Activated naive CD4-positive, alpha-beta T cell treated with anti-CD3 and anti-CD28 coated beads, Interleukin-2, amount 50 U/mL, for 72 hours (primary cell): ENCODE data around the gene TAS1R3. TPM values are rescaled to one million over a fixed set of nuclear protein-coding genes. Genes with fewer than 3 reads are reported as not detected.

Experiments used
- ATAC-seq, 2 donors: fragments of 150-1000 bp; cut with Tn5 transposase; 2 replicates each; pipeline ENCODE4 v1.10.0; 2021; ENCODE audit warnings: mild to moderate bottlenecking in 2 of 2, moderate library complexity in 2 of 2
- DNase-seq, 2 donors: peaks; one replicate each; pipeline ENCODE4 v3.0.0; 2021 to 2022; ENCODE audit warnings: low spot score in 2 of 2
- H3K27ac Mint-ChIP-seq, 2 donors: one replicate each; pipeline ENCODE4 v1.8.0; 2022; ENCODE audit warnings: mild to moderate bottlenecking in 2 of 2, mixed read lengths in 2 of 2
- H3K36me3 Mint-ChIP-seq, 2 donors: one replicate each; pipeline ENCODE4 v1.8.0; 2022; ENCODE audit warnings: mixed read lengths in 2 of 2
- H3K9me3 Mint-ChIP-seq, 2 donors: one replicate each; pipeline ENCODE4 v1.8.0; 2022; ENCODE audit warnings: mixed read lengths in 2 of 2
- total RNA-seq, 2 donors: library from RNA; stranded (reverse); gene quantifications; one replicate each; pipeline ENCODE4 v1.2.3, GENCODE V29; 2022

The TAS1R3 gene
- total RNA-seq, 2 donors from 2014 or later, result 0.32 to 0.43 TPM

- peak overlapping the region; percentile 72 to 87 for H3K27ac Mint-ChIP-seq
Measured at GRCh38 chr1:1326075-1326605, 4.9 kb upstream of the TAS1R3 start.

GRCh38 chr1:1327291-1327690, 3.8 kb upstream of the TAS1R3 start:
- ATAC-seq (no peak), DNase-seq (no peak)
- Mint-ChIP-seq H3K9me3 (peaks cover 5 to 6% of the 10 kb centered on the region in 2 donors), H3K27ac (no peak overlapping the region), H3K36me3 (peaks cover 0 to 7% of the 10 kb centered on the region in 2 donors)

More at GRCh38 chr1:1326075-1326605, 4.9 kb upstream of the TAS1R3 start:
- no peak for ATAC-seq
- DNase-seq, result no peak
- H3K36me3 Mint-ChIP-seq, result peaks cover 0 to 7% of the 10 kb centered on the region in 2 donors
- H3K9me3 Mint-ChIP-seq, result peaks cover 5 to 6% of the 10 kb centered on the region in 2 donors

- H3K9me3 Mint-ChIP-seq, result peaks cover 5 to 6% of the 10 kb centered on the region in 2 donors
- H3K27ac Mint-ChIP-seq, result no peak overlapping the region
- DNase-seq (no peak), ATAC-seq (no peak)
- H3K36me3 Mint-ChIP-seq, result peaks cover 0 to 6% of the 10 kb centered on the region in 2 donors
Measured at GRCh38 chr1:1328254-1328653, 2.8 kb upstream of the TAS1R3 start.

- no peak for ATAC-seq
- H3K36me3 Mint-ChIP-seq, result no peaks in the 10 kb centered on the region
- no peak for DNase-seq
- peaks cover 5 to 6% of the 10 kb centered on the region in 2 donors for H3K9me3 Mint-ChIP-seq
- peak overlapping the region in 1 of 2 donors; percentile 79 for H3K27ac Mint-ChIP-seq
Measured at GRCh38 chr1:1329304-1330210, 1.5 kb upstream of the TAS1R3 start.

- Mint-ChIP-seq H3K27ac (peak overlapping the region in 1 of 2 donors; percentile 60), H3K36me3 (no peaks in the 10 kb centered on the region), H3K9me3 (peaks cover 5 to 6% of the 10 kb centered on the region in 2 donors)
- DNase-seq (no peak), ATAC-seq (no peak)
Measured at GRCh38 chr1:1330366-1331067, 563 bp upstream of the TAS1R3 start.

- H3K27ac Mint-ChIP-seq, result no peak overlapping the region
- H3K9me3 Mint-ChIP-seq, result peaks cover 5 to 6% of the 10 kb centered on the region in 2 donors
- H3K36me3 Mint-ChIP-seq, result no peaks in the 10 kb centered on the region
- DNase-seq (no peak), ATAC-seq (peak in 1 of 2 donors; percentile 5)
Measured at GRCh38 chr1:1332031-1332755, 1.1 kb downstream of the TAS1R3 start.

GRCh38 chr1:1332774-1333480, 1.8 kb downstream of the TAS1R3 start:
- Mint-ChIP-seq H3K27ac (no peak overlapping the region), H3K9me3 (peaks cover 5 to 6% of the 10 kb centered on the region in 2 donors), H3K36me3 (no peaks in the 10 kb centered on the region)
- no peak for DNase-seq
- peak in 1 of 2 donors; percentile 8 for ATAC-seq

- Mint-ChIP-seq H3K27ac (no peak overlapping the region), H3K36me3 (no peaks in the 10 kb centered on the region), H3K9me3 (peaks cover 5 to 6% of the 10 kb centered on the region in 2 donors)
- DNase-seq (no peak), ATAC-seq (no peak)
Measured at GRCh38 chr1:1333551-1334241, 2.6 kb downstream of the TAS1R3 start.

- no peaks in the 10 kb centered on the region for H3K36me3 Mint-ChIP-seq
- no peak overlapping the region for H3K27ac Mint-ChIP-seq
- no peak for ATAC-seq
- no peak for DNase-seq
- H3K9me3 Mint-ChIP-seq, result peaks cover 2 to 3% of the 10 kb centered on the region in 2 donors
Measured at GRCh38 chr1:1334835-1335234, 3.8 kb downstream of the TAS1R3 start.

GRCh38 chr1:1335283-1335682, 4.2 kb downstream of the TAS1R3 start:
- Mint-ChIP-seq H3K9me3 (no peaks in the 10 kb centered on the region), H3K36me3 (no peaks in the 10 kb centered on the region), H3K27ac (no peak overlapping the region)
- ATAC-seq (no peak), DNase-seq (no peak)

GRCh38 chr1:1335792-1336248, 4.7 kb downstream of the TAS1R3 start:
- no peak for ATAC-seq
- Mint-ChIP-seq H3K27ac (no peak overlapping the region), H3K36me3 (peaks cover 2 to 5% of the 10 kb centered on the region in 2 donors), H3K9me3 (no peaks in the 10 kb centered on the region)
- no peak for DNase-seq

GRCh38 chr1:1336446-1336845, 5.4 kb downstream of the TAS1R3 start:
- Mint-ChIP-seq H3K36me3 (peaks cover 8 to 11% of the 10 kb centered on the region in 2 donors), H3K9me3 (no peaks in the 10 kb centered on the region), H3K27ac (no peak overlapping the region)
- ATAC-seq, result no peak
- DNase-seq, result no peak

GRCh38 chr1:1336931-1337792, 6.1 kb downstream of the TAS1R3 start:
- DNase-seq (no peak), ATAC-seq (no peak)
- Mint-ChIP-seq H3K9me3 (no peaks in the 10 kb centered on the region), H3K27ac (no peak overlapping the region), H3K36me3 (peaks cover 9 to 12% of the 10 kb centered on the region in 2 donors)

GRCh38 chr1:1337793-1338147, 6.7 kb downstream of the TAS1R3 start:
- Mint-ChIP-seq H3K27ac (no peak overlapping the region), H3K9me3 (no peaks in the 10 kb centered on the region)
- peak in 1 of 2 donors; percentile 63 for DNase-seq

GRCh38 chr1:1338278-1338677, 7.2 kb downstream of the TAS1R3 start:
- Mint-ChIP-seq H3K9me3 (no peaks in the 10 kb centered on the region), H3K27ac (no peak overlapping the region), H3K36me3 (peaks cover 9 to 12% of the 10 kb centered on the region in 2 donors)
- DNase-seq (no peak), ATAC-seq (no peak)

More at GRCh38 chr1:1337793-1338147, 6.7 kb downstream of the TAS1R3 start:
- peak in 1 of 2 donors; percentile 75 for ATAC-seq
- H3K36me3 Mint-ChIP-seq, result peaks cover 9 to 12% of the 10 kb centered on the region in 2 donors
